HG02642 (cell line): ENCODE measurements around the gene POLE.

Experiments used
- ATAC-seq: cut with Tn5 transposase; IDR thresholded peaks from one replicate; pipeline ENCODE4 v1.9.1; 2021; ENCODE audit warnings: mild to moderate bottlenecking; ENCODE audit not compliant: unreplicated experiment, poor library complexity

POLE gene

DNA sequence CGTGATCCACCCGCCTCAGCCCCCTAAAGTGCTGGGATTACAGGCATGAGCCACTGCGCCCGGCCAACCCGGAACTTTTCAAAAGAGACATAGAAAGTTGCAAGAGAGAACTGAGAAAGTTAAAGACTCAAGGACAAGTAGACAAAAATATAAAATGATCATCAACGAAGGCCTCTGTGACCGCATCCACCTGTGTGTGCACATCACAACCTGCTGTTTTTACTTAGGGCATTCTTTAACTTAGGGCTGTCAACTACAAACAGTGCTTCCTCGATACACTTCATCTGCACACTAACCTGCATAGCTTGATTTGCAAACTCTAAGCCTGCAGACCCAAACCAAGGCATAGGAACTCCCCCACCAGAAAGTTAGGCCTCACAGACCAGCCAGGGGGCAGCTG lies 53.7 kb downstream of the POLE start:
- no peak for ATAC-seq

DNA sequence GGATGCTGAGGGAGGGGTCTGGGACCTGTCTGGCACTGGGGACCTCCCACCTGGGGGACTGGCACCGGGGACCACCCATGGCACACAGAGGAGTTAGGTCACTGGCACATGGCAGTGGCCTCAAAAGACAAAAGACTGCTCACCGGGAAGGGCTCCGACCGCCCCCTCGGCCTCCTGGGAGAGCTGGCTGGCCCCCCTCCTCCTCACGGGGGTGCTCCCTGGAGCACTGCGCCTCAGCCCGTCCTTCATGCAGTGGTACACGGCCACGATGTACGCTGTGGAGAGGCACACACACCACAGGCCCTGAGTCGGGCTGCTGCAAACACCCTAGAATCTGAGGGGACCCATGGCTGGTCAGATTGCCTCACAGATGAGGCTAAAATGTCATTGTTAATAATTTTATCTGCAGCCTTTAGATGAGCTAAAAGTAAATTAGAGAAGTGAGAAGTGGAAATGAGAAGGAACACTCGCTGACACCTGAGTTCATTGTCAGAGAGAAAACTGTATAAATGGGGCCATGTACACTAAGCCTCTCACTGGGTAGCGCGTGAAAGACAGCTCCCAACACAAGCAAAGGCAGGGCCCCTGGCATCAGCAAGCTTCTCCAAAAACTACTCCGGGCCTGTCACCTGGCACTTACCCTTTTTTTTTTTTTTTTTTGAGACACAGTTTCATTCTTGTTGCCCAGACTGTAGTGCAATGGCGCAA lies 54.5 kb downstream of the POLE start:
- ATAC-seq = no peak

DNA sequence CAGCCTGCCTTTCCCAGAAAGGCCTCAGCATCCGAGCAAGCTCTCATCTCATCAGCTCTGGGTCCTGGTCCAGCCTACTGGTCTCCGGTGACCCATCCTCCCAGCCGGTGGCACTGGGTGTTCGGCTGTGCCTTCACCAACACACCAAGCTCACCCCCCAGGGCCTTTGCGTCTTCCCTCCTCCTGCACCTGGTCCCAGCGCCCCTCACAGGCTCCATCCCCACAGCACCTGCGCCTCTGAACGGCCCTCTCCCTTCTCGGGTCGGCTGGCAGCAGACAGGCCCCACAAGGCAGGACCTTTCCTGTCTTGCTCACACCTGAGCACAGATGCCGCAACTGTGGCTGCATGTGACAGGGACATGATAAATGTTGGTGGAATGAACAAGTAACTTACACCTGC lies 55.5 kb downstream of the POLE start:
- no peak for ATAC-seq

DNA sequence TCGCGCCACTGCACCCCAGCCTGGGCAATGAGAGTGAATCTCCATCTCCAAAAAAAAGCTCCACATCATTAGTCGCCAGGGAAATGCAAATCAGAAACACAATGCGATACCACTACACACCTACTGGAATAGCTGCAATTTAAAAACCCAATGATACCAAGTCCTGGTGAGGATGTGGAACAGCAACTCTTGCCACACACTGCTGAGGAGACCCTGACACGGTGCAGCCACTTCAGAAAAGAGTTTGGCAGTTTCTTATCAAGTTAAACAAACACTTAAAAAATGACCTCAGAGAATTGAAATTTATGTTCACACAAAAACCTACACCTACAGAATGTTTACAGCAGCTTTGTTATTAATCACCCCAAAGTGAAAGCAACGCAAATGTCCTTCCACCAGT lies 56.5 kb downstream of the POLE start:
- no peak for ATAC-seq

DNA sequence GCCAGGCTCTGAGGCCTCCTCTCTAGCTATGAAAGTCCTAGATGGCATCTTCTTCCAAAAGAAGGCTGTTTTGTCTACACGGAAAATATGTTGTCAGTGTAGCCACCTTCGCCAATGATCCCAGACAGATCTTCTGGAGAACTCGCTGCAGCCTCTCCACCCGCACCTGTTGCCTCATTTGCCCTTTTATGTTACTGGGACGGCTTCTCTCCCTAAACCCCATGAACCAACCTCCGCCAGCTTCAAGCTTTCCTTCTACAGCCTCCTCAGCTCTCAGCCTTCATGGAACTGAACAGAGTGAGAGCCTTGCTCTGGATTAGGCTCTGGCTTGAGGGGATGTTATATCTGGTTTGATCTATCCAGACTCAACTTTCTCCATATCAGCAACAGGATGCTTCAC lies 57.8 kb downstream of the POLE start:
- no peak for ATAC-seq

DNA sequence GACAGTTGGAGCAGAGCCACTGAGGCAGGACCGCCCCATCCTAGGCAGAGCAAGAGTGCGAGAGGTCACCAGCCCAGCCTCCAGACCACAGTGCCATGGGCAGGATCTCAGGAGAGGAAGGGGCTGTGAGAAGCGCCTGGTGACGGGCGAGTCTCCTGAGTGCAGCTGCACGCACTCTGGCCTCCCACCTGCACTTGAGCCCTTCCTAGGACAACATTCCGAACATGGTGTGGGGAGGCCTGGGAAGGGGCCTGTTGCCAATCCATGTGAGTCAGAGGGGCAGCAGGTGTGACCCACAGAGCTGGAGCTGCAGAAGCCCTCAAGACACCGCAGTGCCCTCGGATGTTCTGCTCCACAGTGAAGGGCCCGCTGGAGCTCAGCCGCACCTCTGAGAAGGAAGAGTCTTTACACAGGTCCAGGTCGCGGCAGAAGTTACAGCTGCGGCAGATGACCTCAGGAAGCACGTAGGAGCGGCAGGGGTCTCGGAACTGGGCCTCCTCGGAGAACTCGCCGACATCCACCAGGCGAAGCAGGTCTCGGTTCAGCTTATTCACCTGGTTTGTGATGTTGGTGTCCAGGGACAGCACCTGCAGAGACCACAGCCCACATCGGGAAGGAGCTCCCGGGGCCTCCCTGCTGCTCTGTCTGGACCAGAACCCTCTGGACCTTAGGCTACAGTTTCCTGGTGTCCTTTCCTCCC lies 61.3 kb downstream of the POLE start:
- no peak for ATAC-seq

DNA sequence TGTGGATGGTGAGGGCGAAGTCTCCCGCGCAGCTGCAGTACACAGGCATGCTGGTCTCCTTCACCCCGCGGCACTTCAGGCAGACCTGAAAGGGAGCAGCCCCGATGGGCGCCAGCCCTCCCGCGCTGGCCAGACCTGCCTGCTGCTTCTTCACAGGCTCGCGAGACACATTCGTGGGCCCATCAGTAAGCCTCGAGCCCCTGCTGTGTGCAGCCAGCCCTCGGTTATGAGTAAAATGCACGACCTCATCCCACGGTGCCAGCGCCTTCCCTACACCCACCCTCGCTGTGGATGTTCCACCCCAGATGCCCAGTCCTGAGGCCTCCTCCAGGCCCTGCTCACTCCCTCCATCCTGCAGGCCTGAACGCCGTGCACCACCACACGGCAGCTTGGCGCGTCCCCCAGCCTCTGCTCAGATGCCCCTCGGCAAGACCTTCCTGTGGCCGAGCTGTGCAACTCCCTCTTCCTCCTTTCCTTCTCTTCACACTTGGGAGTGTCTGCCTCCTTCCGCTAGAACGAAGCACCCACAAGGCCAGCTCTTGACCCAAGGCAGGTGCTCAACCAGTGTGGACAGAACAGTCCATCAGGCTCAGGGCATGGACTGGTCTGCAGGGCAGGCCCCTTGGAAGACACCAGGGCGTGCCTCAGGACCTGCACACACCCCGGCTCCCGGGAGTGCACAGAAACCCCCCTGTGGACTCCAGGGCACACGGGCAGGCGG lies 62.1 kb downstream of the POLE start:
- no peak for ATAC-seq

DNA sequence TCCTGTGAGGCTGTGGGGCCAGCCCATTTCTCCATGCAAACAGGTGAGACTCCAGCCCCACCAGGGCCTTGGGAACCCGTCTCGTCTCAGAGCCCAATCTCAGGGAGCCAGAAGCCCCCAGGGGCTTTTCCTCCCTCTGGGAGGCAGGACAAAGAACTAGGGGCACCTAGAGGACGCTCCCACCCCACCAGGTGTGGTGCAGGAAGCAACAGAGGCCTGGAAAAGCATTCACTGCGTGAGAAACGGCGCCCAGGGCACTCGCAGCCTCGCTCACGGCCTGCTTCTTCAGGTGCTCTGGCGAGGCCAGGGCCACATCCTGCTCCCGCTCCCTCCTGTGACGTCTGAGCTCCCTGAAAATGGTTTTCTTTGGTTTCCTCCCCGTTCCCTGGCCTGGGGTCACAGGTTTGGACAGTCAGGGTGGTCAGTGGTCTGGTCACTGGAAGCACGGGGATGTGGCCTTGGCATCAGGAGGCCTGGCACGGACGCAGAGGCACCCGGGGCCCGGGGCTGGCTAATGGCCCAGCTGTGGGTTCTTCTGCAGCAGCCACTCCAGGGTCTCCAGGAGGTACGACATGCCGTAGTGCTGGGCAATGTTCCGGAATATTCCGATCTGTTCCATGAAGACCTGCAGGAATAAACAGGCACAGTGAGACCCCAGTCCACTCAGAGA lies 62.8 kb downstream of the POLE start:
- ATAC-seq = no peak

DNA sequence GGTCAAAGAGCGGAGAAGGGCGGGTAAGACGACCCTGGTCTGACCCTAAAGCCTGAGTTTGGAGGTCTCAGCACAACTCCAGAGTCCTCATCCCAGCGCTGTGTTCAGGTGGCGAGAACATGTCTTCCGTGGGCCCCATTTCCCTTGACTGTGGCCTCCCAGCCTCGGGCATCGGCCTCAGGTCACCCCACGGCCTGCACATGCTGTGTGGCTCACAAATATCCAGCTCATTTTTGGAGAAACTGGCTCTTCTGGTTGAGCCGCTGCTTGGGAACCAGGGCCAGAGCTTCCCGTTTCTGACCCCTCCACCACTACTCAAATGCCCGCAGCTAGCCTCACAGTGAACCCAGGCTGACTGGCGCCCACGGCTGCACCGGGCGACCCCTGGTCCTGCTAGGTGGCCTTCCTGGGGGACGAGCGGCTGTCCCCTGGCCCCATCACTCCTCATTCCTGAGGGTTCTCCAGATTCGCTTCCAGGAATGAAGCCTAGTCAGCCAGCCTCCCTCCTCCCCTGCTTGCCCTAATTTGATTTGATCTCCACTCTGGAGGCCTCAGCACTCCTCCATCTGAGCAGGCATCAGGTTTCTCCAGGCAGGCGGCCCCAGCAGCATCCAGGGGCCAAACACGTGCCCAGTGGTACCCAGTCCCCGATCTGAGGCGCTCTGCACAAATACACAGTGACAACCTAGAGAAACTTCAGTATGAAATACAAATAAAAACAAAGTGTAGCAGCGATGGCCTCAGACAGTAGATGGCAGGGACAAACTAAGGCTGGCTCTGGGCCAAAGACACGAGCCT lies 63.9 kb downstream of the POLE start:
- no peak for ATAC-seq

DNA sequence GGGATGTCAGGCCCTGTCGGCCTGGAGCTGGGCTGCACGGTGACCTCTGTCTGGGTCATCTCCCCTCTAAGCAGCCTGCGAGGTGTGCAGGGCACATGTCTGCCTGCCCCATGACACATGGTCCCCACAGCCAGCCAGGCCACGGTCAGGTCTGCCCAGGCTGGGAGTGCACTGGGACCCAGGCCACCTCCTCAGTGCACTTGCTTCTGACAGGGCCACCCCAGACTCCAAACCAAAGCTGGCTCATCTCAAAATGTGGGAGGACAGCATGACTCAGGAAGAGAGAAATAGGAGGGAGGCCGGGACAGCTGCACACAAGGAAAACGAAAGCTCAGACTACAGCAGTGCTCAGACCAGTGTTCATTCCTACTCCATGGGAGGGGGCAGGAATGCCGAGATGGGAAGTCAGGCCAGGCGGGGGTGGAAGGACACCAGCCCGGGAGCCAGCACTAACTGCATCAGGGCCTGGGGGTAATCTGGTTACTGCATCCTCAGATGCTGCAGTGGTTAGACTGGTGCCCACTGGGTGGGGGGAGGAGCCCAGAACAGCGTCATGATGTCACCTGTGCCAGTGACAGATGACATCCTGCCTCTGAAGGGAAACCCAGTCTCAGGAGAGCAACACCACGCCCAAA lies 64.6 kb downstream of the POLE start:
- ATAC-seq = no peak

DNA sequence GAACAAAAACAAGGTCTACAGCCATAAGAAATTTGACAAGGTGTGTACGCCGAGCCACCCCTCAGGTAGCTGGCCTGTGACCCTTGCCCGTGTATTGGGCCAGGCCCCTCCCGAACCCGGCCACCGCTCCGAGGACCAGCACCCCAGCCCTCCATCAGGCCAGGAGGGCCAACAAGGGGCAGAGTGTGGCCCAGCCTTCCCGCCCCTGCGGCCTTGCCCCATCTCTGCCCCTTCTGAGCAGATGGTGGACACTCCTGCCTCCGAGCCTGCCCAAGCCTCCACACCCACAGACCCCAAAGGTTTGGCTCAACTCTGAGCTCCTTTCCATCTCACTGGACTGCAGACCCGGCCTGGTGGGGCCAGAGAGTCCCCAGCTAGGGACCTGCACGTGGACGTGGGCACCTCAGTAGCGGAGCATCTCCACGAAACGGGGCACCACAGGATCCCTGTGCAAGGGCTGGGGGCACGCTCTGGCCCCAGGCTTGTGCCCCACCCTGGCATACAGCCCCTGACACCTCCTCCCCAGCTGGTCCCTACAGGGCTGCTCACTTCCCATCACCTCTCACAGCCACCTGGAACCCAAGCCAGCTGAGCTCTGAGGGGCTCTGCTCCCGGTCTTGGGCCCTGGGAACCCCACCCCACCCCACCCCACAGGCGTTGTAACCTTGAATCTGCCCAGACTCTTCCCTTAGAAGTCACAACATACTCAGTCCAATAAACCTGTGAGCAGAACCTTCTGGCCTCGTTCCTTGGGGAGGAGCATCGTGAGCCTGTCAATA lies 65.3 kb downstream of the POLE start:
- no peak for ATAC-seq

DNA sequence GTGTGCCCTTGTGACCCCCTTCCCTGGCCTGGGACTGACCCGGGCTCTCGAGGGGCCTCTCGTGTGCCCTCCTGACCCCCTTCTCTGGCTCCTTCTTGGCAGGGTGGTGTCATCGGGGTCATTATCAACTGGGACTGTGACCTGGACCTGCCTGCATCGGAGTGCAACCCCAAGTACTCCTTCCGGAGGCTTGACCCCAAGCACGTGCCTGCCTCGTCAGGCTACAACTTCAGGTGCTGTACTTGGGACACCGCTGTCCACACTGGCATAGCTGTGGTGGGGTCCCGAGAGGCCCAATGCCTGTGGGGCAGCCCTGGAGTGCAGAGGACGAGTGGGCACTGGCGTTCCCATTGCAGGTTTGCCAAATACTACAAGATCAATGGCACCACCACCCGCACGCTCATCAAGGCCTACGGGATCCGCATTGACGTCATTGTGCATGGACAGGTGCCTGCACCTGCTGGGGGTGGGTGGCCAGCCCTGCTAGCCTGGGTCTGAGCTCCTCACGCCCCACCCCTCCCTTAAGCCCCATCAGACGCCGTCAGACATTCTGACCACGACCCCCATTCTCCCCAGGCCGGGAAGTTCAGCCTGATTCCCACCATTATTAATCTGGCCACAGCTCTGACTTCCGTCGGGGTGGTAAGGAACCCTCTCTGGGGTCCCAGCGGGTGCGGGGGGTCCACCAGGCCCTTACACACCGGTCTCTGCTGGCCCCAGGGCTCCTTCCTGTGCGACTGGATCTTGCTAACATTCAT lies 66.1 kb downstream of the POLE start:
- ATAC-seq = no peak

DNA sequence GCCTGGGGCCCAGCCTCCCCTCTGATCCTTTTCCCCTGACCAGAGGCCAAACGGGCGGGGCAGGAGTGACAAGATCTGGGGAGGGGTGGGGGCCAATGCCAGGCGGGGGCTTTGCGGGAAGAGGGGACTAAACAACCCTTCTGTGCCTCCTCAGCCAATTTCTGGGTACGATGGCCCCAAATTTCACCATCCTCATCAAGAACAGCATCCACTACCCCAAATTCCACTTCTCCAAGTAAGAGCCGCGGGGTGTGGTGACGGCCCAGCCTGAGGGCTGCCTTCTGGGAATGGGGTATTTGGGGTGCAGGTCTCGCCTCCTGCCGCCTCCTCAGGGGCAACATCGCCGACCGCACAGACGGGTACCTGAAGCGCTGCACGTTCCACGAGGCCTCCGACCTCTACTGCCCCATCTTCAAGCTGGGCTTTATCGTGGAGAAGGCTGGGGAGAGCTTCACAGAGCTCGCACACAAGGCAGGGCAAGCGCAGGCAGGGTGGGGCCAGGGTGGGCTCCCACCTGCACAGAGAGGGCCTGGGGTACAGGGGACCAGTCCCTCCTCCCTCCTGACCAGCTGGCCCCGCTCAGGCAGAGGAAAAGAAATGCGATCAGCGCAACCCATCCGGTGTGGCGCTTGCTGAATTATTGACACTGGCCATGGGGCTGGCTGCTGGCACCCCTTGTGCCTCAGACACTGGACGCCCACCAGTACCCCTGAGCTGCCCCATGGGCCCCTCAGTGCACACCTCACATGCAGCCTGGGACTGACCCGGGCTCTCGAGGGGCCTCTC lies 66.8 kb downstream of the POLE start:
- ATAC-seq = no peak

DNA sequence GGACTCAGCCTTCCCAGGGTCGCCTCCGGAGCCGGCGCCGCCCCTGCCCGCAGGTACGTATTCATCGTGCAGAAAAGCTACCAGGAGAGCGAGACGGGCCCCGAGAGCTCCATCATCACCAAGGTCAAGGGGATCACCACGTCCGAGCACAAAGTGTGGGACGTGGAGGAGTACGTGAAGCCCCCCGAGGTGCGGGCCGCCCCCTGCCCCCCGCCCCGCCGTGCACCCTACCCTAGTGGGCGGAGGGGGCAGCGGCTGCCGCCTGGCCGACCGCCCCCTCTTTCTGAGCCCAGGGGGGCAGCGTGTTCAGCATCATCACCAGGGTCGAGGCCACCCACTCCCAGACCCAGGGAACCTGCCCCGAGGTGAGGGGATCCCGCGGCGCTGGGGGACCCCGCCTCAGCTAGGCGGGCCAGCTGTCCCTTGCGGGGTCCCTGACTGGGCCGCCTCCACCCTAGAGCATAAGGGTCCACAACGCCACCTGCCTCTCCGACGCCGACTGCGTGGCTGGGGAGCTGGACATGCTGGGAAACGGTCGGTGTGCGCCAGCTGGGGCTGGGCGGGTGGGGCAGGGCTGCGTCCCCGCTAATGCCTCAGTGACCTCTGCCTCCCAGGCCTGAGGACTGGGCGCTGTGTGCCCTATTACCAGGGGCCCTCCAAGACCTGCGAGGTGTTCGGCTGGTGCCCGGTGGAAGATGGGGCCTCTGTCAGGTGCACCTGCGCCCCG lies 67.6 kb downstream of the POLE start:
- ATAC-seq = no peak

DNA sequence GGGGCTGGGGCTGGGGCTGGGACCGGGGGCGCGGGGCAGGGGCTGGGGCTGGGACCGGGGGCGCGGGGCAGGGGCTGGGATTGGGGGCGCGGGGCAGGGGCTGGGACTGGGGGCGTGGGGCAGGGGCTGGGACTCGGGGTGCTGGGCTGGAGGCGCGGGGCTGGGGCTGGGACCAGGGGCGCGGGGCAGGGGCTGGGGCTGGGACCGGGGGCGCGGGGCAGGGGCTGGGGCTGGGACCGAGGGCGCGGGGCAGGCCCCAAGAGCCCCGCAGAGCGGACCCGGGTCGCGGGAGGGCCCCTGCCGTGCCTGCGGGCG lies 68.1 kb downstream of the POLE start:
- ATAC-seq = no peak

DNA sequence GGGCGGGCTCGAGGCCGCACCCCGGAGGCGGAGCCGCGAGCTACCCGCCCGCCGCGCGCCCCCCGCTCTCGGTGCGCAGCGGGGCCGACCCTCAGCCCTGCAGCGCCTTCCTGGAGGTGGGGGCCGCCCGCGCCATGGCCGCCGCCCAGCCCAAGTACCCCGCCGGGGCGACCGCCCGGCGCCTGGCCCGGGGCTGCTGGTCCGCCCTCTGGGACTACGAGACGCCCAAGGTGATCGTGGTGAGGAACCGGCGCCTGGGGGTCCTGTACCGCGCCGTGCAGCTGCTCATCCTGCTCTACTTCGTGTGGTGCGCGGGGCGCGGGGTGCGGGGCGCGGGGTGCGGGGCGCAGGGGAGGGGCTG lies 68.5 kb downstream of the POLE start, which contains the start of gene P2RX2:
Gene P2RX2 (plus strand): TSS at position 94 of the 361 bp plus-strand sequence. CDS start 41 bp downstream, at position 135.
- no peak for ATAC-seq
